HCT116 (cell line): ENCODE measurements around the gene CCDC86. TPM values are rescaled to one million over a fixed set of nuclear protein-coding genes. Genes with fewer than 3 reads are reported as not detected.

Experiments used
- ATAC-seq: fragments of 200-7000 bp; cut with Tn5 transposase; 2 replicates; pipeline ENCODE4 v1.9.1; 2020; ENCODE audit warnings: mild to moderate bottlenecking, moderate library complexity
- BruUV-seq: library from RNA; stranded (reverse); fragments of 400-500 nt; replicated peaks from 2 replicates; lab custom pipeline; 2021; lab: Mats Ljungman, UMichigan
- CTCF ChIA-PET: fragments of 300-600 bp; sonication (Branson Sonifier 250); formaldehyde crosslinking; loops from one replicate; lab custom pipeline; 2021; ENCODE audit warnings: antibody characterized with exemption; lab: Charles Lee
- POLR2A ChIA-PET: fragments of 300-600, 350-600 bp; sonication (Branson Sonifier 250); formaldehyde crosslinking; loops from one replicate; lab custom pipeline; 2021; ENCODE audit warnings: antibody characterized with exemption; lab: Charles Lee
- RAD21 ChIA-PET, 2 experiments: fragments of 300-600 bp; sonication (Branson Sonifier 250); formaldehyde crosslinking; loops; one replicate each; lab custom pipeline; 2023; ENCODE audit warnings: low total read pairs in 2 of 2; ENCODE audit not compliant: uncharacterized antibody in 2 of 2, unreplicated experiment in 2 of 2, low non-redundant PET in 1 of 2; lab: Charles Lee
- DNase-seq: peaks from one replicate; pipeline ENCODE4 v3.0.0-alpha.2; 2010; ENCODE audit warnings: low read depth, low spot score
- H2AFZ ChIP-seq: fragments of 200-600 bp; shearing (Covaris generic), sonication (generic); 2 replicates; pipeline ENCODE4 v1.6.1; 2017; ENCODE audit warnings: low read depth, mixed run types, mixed read lengths, antibody characterized with exemption, low read length; ENCODE audit not compliant: poor library complexity, severe bottlenecking
- H3K27ac ChIP-seq: 2 replicates; pipeline ENCODE4 v1.5.1; 2012; ENCODE audit warnings: low read depth, low read length
- H3K27me3 ChIP-seq: fragments of 200-600 bp; sonication (generic); 2 replicates; pipeline ENCODE4 v1.6.1; 2016; ENCODE audit warnings: mixed run types, low read length, mixed read lengths; ENCODE audit not compliant: insufficient read depth
- H3K36me3 ChIP-seq, 2 experiments: fragments of 200-500 bp in 1 of 2; fragments of 200-600 bp in 1 of 2; sonication (Bioruptor generic) in 1 of 2; sonication (generic) in 1 of 2; 2 replicates each; pipeline versions ENCODE4 v1.5.1 to v1.6.1; 2014 to 2016; ENCODE audit warnings: low read length in 2 of 2, inconsistent platforms in 1 of 2, mixed read lengths in 1 of 2, mixed run types in 1 of 2; ENCODE audit not compliant: insufficient read depth in 2 of 2, control insufficient read depth in 1 of 2
- H3K4me1 ChIP-seq, 2 experiments: fragments of 200-600 bp in 1 of 2; sonication (generic) in 1 of 2; 2 replicates each; pipeline versions ENCODE4 v1.5.1 to v1.6.1; 2012 to 2017; ENCODE audit warnings: low read length in 2 of 2, inconsistent platforms in 1 of 2, mild to moderate bottlenecking in 1 of 2, mixed read lengths in 1 of 2, mixed run types in 1 of 2, moderate library complexity in 1 of 2; ENCODE audit not compliant: insufficient read depth in 2 of 2, control insufficient read depth in 1 of 2
- H3K4me2 ChIP-seq: fragments of 200-600 bp; sonication (generic); 2 replicates; pipeline ENCODE4 v1.6.1; 2017; ENCODE audit warnings: mixed run types, low read length, mixed read lengths
- H3K4me3 ChIP-seq, 2 experiments: fragments of 200-600 bp in 1 of 2; sonication (generic) in 1 of 2; replicated peaks in 1 of 2; 2 replicates each; pipeline ENCODE4 v1.5.1; 2011 to 2016; ENCODE audit warnings: low read length in 2 of 2, control low read depth in 1 of 2, low read depth in 1 of 2, mild to moderate bottlenecking in 1 of 2, mixed read lengths in 1 of 2, mixed run types in 1 of 2
- H3K79me2 ChIP-seq: fragments of 200-600 bp; sonication (generic); 2 replicates; pipeline ENCODE4 v1.6.1; 2017; ENCODE audit warnings: mild to moderate bottlenecking, mixed run types, low read length, moderate library complexity, mixed read lengths; ENCODE audit not compliant: insufficient read depth
- H3K9ac ChIP-seq: fragments of 200-600 bp; sonication (generic); 2 replicates; pipeline ENCODE4 v1.6.1; 2016; ENCODE audit warnings: low read length, mixed read lengths
- H3K9me2 ChIP-seq: fragments of 200-600 bp; sonication (generic), shearing (Covaris generic); 2 replicates; pipeline ENCODE4 v1.6.1; 2017; ENCODE audit warnings: mixed run types, mild to moderate bottlenecking, moderate library complexity; ENCODE audit not compliant: insufficient read depth
- H3K9me3 ChIP-seq, 2 experiments: fragments of 200-500 bp in 1 of 2; fragments of 200-600 bp in 1 of 2; sonication (Bioruptor generic) in 1 of 2; sonication (generic) in 1 of 2; 2 replicates each; pipeline ENCODE4 v1.6.1; 2014 to 2017; ENCODE audit warnings: low read length in 2 of 2, mixed read lengths in 2 of 2, inconsistent platforms in 1 of 2, low read depth in 1 of 2, mild to moderate bottlenecking in 1 of 2, mixed run types in 1 of 2, moderate library complexity in 1 of 2; ENCODE audit not compliant: control insufficient read depth in 1 of 2, insufficient read depth in 1 of 2
- H4K20me1 ChIP-seq: fragments of 200-600 bp; sonication (generic), shearing (Covaris generic); 2 replicates; pipeline ENCODE4 v1.6.1; 2017; ENCODE audit warnings: mixed run types, mild to moderate bottlenecking, moderate library complexity; ENCODE audit not compliant: insufficient read depth
- EZH2 ChIP-seq: fragments of 200-600 bp; sonication (generic); IDR thresholded peaks from 2 replicates; pipeline ENCODE4 v1.6.1; 2017; ENCODE audit warnings: antibody characterized with exemption, mixed run types
- POLR2A ChIP-seq: IDR thresholded peaks from 2 replicates; pipeline ENCODE4 v1.7.0; 2011; ENCODE audit warnings: borderline replicate concordance; ENCODE audit not compliant: insufficient read depth, insufficient read length; ENCODE audit errors: extremely low read depth
- SP1 ChIP-seq: IDR thresholded peaks from 2 replicates; pipeline ENCODE4 v1.6.1; 2012; ENCODE audit warnings: low read depth
- intact Hi-C: fragments of 100-400 bp; cut with micrococcal nuclease; formaldehyde crosslinking; loops from 2 replicates; pipeline ENCODE4 v1.10.0; 2022
- total RNA-seq: library from RNA; stranded (reverse); gene quantifications from one replicate; pipeline ENCODE4 v1.2.1, GENCODE V29; 2021; ENCODE audit not compliant: unreplicated experiment
- TF ChIP-seq, protein P1 (sequence below): IDR thresholded peaks from 2 replicates; pipeline ENCODE4 v1.6.1; 2012
- TF ChIP-seq, protein P2 (sequence below): IDR thresholded peaks from 2 replicates; pipeline ENCODE4 v1.6.1; 2011; ENCODE audit warnings: mild to moderate bottlenecking, low read length, moderate library complexity; ENCODE audit not compliant: insufficient replicate concordance; ENCODE audit errors: extremely low read depth

CCDC86 gene
- total RNA-seq, 1 experiment from 2014 or later: 69.6 TPM

DNA sequence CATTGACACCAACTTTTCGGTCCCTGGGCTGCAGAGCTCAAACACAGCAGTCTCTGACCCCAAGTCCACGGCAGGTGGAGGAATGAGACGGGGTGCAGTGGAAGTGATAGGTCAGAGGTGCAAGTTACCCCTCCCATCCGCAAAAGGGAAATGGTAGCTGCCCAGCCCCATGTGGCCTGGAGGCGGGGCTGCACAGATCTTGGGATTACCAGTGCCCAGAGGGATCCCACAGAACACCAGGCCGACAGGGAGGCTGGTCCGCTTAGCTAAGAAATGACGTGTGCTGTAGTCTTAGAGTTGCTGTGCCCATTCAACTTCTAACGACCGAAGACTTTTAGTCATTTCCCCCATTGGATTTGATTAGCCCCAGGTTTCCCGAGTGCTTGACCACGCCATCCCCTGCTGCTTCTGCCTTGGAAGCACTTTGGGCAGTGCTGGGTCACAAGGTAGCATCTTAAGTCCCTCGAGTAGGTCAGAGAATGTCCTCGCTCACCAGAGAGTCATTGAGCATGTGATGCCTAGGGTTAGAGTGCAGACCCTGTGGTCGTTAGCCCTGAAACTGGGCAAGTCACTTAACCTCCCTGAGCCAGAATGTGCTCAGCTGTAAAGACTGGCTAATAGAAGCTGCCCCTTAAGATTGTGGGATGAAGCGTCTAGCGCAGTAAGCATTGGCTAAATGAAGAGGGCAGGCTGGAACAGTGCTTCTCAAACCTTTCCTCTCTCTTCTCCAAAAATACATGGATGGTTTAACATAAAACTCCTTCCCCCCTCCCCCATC is 9.6 kb downstream of the CCDC86 start:
- intact Hi-C loops: no loop called here
- no peaks in the 10 kb centered on the region for H3K9me3 ChIP-seq
- RAD21 ChIA-PET: no interaction called here
- no peaks in the 10 kb centered on the region for H3K9me2 ChIP-seq
- TF ChIP-seq, protein P1, sequence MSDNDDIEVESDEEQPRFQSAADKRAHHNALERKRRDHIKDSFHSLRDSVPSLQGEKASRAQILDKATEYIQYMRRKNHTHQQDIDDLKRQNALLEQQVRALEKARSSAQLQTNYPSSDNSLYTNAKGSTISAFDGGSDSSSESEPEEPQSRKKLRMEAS: no peak
- TF ChIP-seq POLR2A (no peak), SP1 (no peak), EZH2 (no peak)
- TF ChIP-seq, protein P2, sequence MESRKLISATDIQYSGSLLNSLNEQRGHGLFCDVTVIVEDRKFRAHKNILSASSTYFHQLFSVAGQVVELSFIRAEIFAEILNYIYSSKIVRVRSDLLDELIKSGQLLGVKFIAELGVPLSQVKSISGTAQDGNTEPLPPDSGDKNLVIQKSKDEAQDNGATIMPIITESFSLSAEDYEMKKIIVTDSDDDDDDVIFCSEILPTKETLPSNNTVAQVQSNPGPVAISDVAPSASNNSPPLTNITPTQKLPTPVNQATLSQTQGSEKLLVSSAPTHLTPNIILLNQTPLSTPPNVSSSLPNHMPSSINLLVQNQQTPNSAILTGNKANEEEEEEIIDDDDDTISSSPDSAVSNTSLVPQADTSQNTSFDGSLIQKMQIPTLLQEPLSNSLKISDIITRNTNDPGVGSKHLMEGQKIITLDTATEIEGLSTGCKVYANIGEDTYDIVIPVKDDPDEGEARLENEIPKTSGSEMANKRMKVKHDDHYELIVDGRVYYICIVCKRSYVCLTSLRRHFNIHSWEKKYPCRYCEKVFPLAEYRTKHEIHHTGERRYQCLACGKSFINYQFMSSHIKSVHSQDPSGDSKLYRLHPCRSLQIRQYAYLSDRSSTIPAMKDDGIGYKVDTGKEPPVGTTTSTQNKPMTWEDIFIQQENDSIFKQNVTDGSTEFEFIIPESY: no peak
- TF ChIP-seq, all 23 proteins: peak for 0
- POLR2A ChIA-PET: no interaction called here
- Histone ChIP-seq H3K4me3 (no peak overlapping the region), H3K36me3 (peaks cover 19 to 45% of the 10 kb centered on the region in 2 experiments; a peak in 3 of 4 replicates), H3K27ac (no peak overlapping the region), H3K27me3 (no peaks in the 10 kb centered on the region), H2AFZ (no peak overlapping the region), H3K4me1 (no peaks in the 10 kb centered on the region), H4K20me1 (no peaks in the 10 kb centered on the region), H3K4me2 (no peak overlapping the region), H3K9ac (no peak overlapping the region), H3K79me2 (peaks cover 14% of the 10 kb centered on the region)
- DNase-seq: no peak
- no peak for ATAC-seq
- CTCF ChIA-PET: no interaction called here
- BruUV-seq: no TSS peak
